ENCODE measurements around the gene SNPH. TPM values are rescaled to one million over a fixed set of nuclear protein-coding genes. Genes with fewer than 3 reads are reported as not detected.

Gene SNPH
- total RNA-seq, 2 experiments from 2014 or later, result 3.2 to 3.6 TPM

- Mint-ChIP-seq H3K36me3 (no peaks in the 10 kb centered on the region), H3K27ac (no peak overlapping the region), H3K4me1 (peaks cover 6% of the 10 kb centered on the region), H3K9me3 (no peaks in the 10 kb centered on the region), H3K27me3 (no peaks in the 10 kb centered on the region), H3K4me3 (no peak overlapping the region)
- DNase-seq, result no peak
Observed at GRCh38 chr20:1274485-1275311, 8.6 kb downstream of the SNPH start.

DNA sequence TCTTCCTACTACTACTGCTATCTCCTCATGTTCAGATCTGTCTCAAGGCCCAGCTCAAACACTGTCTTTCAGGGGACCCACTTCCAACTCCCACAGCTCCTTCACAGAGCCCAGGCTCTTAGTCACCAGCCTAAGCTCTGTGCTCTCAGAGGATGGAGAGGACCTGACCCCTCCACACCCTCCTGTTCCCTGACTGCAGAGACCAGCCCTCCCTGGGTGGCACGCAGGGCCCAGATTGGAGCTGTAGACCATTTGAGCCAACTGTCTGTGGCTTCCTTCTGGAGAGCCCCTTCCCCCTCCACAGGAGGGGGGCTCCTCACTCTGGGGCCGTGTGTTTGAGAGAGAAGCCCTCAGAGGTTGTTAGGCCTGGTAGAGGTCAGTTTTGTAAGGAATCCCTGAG is 9.8 kb downstream of the SNPH start:
- Mint-ChIP-seq H3K9me3 (no peaks in the 10 kb centered on the region), H3K36me3 (no peaks in the 10 kb centered on the region), H3K4me1 (peaks cover 8% of the 10 kb centered on the region), H3K27ac (no peak overlapping the region), H3K4me3 (no peak overlapping the region), H3K27me3 (no peaks in the 10 kb centered on the region)
- DNase-seq, result no peak

- Mint-ChIP-seq H3K4me3 (no peak overlapping the region), H3K4me1 (peaks cover 10% of the 10 kb centered on the region), H3K27ac (no peak overlapping the region), H3K9me3 (no peaks in the 10 kb centered on the region), H3K27me3 (no peaks in the 10 kb centered on the region), H3K36me3 (no peaks in the 10 kb centered on the region)
- DNase-seq, result no peak
Observed at GRCh38 chr20:1277529-1278322, 11.6 kb downstream of the SNPH start.

DNA sequence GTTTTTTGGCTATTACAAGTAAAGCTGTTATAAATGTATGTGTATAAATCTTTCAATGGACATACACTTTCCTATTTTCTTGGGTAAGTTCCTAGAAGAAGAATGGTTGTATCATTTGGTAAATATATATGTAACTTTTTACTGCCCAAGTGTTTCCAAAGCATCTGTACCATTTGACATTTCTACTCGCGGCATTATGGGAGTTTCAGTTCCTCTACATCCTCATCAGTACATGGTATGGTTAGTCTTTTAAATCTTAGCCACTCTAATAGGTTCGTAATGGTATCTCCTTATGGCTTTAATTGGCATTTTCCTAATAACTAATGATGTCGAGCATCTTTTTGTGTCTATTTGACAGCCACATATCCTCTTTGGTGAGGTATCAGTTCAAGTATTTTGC is 12.9 kb downstream of the SNPH start:
- Mint-ChIP-seq H3K27me3 (no peaks in the 10 kb centered on the region), H3K36me3 (no peaks in the 10 kb centered on the region), H3K4me3 (no peak overlapping the region), H3K27ac (no peak overlapping the region), H3K4me1 (peaks cover 13% of the 10 kb centered on the region), H3K9me3 (no peaks in the 10 kb centered on the region)
- no peak for DNase-seq

DNA sequence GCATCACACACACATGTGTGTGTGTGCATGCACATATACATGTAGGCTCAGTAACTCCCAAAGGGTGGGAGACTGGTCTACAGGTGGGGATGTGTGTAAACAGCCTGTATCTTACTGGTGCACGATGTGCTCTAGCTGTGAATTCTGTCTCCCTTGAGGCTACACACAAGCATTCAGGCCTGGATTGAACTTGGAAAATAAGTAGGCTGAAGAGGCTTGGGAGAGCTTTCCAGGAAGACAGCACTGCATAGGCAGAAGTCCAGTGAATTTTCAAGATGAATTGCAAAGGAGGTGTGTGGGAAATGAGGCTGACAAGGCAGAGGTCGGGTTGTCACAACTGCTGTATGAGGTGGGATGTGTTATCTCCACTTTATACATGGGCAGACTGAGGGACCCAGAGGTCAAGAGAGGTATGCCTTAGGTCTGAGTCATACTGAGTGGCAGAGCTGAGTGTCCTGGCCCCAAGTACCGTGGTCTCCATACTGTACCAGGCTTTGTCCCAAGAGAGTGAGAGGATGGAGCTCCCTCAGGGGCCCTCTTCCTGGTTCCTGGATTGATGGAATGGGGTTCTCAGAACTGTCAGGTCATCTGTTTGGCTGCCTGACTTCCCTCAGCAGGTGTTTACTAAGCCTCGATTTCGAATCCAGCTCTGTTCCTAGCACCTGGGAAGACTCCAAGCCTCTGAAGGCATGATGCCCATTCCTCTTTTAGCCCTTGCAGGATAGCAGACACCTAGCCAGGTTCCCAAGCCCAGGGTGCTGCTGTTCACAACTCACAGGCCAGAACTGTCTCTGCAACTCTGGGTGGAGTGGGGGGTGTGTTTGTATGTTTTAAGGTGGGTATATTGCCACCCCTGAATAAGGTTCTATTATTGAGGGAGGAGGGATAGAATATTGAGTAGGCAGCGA is 14.4 kb downstream of the SNPH start:
- Mint-ChIP-seq H3K36me3 (no peaks in the 10 kb centered on the region), H3K4me3 (no peak overlapping the region), H3K4me1 (peaks cover 16% of the 10 kb centered on the region), H3K9me3 (no peaks in the 10 kb centered on the region), H3K27me3 (no peaks in the 10 kb centered on the region), H3K27ac (no peak overlapping the region)
- DNase-seq, result no peak

DNA sequence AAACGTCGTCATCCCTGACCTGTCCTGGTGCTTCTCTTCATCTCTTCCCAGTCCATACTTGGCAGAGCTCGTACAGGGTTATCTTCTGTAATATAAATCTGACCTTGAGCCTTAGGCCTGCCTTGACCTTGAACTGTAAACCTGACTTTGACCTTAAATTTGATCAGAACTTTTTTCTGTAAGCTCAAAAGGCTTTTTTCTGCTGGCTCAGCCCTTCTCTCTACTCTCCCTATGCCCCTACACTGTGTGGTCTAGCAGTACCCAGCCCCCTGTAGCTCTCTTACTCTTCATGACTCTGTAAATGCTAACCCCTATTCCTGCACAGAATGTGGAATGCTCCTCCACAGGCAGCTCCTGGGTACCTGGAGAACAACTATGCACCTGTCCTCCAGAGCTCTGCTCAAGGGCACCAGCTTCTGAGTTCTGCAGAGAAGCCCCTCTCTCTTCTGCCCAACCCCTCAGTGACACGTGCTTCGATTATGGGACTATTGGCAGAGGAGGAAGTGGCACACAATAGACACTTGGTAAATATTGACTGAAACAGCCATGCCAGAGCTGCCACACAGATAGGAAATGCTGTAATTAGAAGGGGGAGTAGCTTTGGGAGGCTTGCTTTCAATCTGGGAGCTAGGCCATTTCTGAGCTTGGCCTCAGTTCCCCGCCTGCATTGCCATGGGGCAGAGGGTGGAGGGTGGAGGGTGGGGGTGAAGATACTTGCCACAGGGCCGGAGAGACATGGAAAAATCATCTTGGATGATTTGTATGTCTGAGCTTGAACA is 15.4 kb downstream of the SNPH start:
- H3K4me3 Mint-ChIP-seq, result no peak overlapping the region
- peak overlapping the region; percentile 62 for H3K27ac Mint-ChIP-seq
- H3K4me1 Mint-ChIP-seq, result peaks cover 21% of the 10 kb centered on the region
- no peak for DNase-seq
- H3K9me3 Mint-ChIP-seq, result no peaks in the 10 kb centered on the region
- H3K27me3 Mint-ChIP-seq, result no peaks in the 10 kb centered on the region
- H3K36me3 Mint-ChIP-seq, result no peaks in the 10 kb centered on the region

- no peak overlapping the region for H3K27ac Mint-ChIP-seq
- peaks cover 33% of the 10 kb centered on the region for H3K4me1 Mint-ChIP-seq
- no peaks in the 10 kb centered on the region for H3K9me3 Mint-ChIP-seq
- no peak overlapping the region for H3K4me3 Mint-ChIP-seq
- peaks cover 2% of the 10 kb centered on the region for H3K36me3 Mint-ChIP-seq
- no peaks in the 10 kb centered on the region for H3K27me3 Mint-ChIP-seq
- no peak for DNase-seq
Observed at GRCh38 chr20:1282966-1283365, 16.9 kb downstream of the SNPH start.

DNA sequence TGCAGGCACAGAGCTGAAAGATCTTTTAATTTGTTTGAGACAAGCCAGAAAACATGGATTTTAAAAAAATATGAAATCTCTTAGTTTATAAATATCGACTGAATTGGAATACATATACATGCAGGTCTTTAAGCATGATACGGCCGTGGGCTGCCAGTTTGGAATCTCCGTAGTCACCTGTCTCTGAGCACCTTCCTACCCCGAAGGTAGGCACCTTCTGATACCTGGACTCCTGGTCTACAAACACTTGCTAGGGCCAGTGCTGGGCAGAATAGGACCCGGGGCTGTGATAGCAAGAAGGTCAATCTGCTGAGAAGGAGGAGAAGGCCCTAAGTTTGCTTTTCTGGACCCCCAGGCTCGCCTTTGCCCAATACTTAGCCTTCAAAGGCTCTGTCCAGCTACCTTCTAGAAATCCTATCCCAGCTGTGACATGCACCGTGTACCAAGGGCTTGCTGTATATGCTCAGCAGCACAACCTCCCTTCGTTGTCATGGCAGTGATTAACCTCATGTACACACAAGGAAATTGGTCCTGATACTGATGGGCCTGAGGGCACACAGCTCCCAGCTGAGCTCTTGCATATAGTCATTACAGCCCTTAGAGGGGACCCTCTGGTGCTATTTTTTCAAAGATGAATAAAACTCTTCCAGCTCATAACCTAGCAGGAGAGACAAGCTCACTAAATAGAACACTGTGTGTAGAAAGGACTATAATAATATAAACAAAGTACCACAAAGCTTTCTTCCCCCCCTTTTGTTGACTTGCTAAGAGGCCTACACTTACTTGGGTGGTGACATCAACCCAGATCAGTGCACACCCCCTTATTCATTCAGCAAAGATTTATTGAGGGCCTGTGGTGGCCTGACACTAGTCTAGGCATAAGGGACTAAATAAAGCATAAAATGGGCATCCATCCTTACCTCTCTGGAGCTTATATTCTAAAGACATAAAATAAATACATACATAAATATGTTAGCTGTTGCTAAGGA is 17.7 kb downstream of the SNPH start:
- Mint-ChIP-seq H3K27me3 (no peaks in the 10 kb centered on the region), H3K9me3 (no peaks in the 10 kb centered on the region), H3K36me3 (peaks cover 5% of the 10 kb centered on the region), H3K27ac (no peak overlapping the region), H3K4me3 (no peak overlapping the region), H3K4me1 (peaks cover 37% of the 10 kb centered on the region)
- no peak for DNase-seq

GRCh38 chr20:1286267-1287024 is 20.4 kb downstream of the SNPH start:
- Mint-ChIP-seq H3K9me3 (no peaks in the 10 kb centered on the region), H3K27me3 (no peaks in the 10 kb centered on the region), H3K4me3 (peak overlapping the region; percentile 38), H3K27ac (peak overlapping the region; percentile 86), H3K36me3 (peaks cover 7% of the 10 kb centered on the region), H3K4me1 (peaks cover 36% of the 10 kb centered on the region)
- no peak for DNase-seq

DNA sequence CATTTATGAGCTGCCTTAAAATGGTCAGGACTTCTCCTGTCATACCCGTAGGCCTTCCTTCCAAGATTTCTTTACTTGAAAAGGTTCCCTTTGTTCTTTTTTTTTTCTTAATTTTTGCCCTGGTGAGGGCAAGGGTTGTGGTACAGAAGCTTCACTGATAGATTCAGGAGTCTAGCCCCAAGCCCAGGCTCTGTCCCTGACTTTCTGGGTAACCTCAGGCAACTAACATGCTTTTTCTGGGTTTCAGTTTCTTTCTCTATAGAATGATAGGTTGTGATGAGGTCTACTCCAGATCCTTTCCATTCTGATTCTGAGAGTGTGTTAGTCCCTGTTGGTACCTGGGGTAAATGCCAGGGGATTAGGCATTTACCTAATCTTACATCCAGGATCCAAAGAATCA is 21.2 kb downstream of the SNPH start:
- no peaks in the 10 kb centered on the region for H3K27me3 Mint-ChIP-seq
- H3K4me3 Mint-ChIP-seq, result peak overlapping the region; percentile 20
- H3K9me3 Mint-ChIP-seq, result no peaks in the 10 kb centered on the region
- H3K4me1 Mint-ChIP-seq, result peaks cover 40% of the 10 kb centered on the region
- no peak for DNase-seq
- H3K27ac Mint-ChIP-seq, result peak overlapping the region; percentile 86
- peaks cover 7% of the 10 kb centered on the region for H3K36me3 Mint-ChIP-seq

GRCh38 chr20:1287787-1288569 is 21.9 kb downstream of the SNPH start:
- Mint-ChIP-seq H3K36me3 (peaks cover 7% of the 10 kb centered on the region), H3K27ac (peak overlapping the region; percentile 17), H3K27me3 (no peaks in the 10 kb centered on the region), H3K4me1 (peaks cover 45% of the 10 kb centered on the region), H3K4me3 (no peak overlapping the region), H3K9me3 (no peaks in the 10 kb centered on the region)
- DNase-seq, result no peak

DNA sequence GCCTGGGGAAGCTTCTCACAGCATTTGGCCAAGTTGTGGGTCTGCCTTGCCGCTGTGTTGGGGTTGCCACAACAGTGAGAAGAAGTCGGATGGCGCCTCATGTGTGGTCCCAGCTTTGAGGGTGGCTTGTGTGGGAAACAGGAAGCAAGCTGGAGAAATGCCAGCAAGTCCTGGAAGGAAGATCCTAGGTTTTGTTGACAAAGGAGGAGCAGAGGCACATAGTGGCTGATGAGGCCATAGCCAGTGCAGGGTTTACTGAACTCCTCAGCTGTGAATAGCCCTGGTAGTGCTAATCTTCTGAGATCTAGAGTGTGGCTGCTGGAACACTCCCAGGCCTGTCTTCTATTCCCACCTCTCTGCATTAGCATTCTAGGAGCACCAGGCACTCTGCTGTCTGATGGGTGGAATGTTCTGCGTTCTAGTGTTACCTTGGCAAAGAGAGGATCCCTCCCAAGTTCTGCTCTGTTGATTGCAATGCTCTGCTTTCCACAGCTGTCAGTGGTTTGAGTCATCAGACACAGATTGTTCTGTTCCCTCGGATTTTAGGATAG is 25.2 kb downstream of the SNPH start:
- Mint-ChIP-seq H3K36me3 (peaks cover 7% of the 10 kb centered on the region), H3K27ac (no peak overlapping the region)

More for the DNA sequence above, 25.2 kb downstream of the SNPH start:
- Mint-ChIP-seq H3K27me3 (no peaks in the 10 kb centered on the region), H3K9me3 (no peaks in the 10 kb centered on the region), H3K4me1 (peaks cover 36% of the 10 kb centered on the region), H3K4me3 (no peak overlapping the region)
- DNase-seq, result no peak

Data from activated naive CD8-positive, alpha-beta T cell treated with anti-CD3 and anti-CD28 coated beads for 36 hours (primary cell).